Pancreas (tissue), 10 donors: Measurements from ENCODE around the gene SYNDIG1. TPM values are rescaled to one million over a fixed set of nuclear protein-coding genes. Genes with fewer than 3 reads are reported as not detected.

Source experiments
- ATAC-seq, 4 donors: fragments of 200-7000 bp; cut with Tn5 transposase; one replicate each; pipeline versions ENCODE4 v1.8.0 to v1.9.1; 2020; ENCODE audit warnings: mild to moderate bottlenecking in 4 of 4, moderate library complexity in 4 of 4
- DNase-seq, 6 donors: peaks; one replicate each; pipeline ENCODE4 v3.0.0-alpha.2; 2020
- FAIRE-seq: peaks from 2 replicates; lab custom pipeline; 2012; peaks lifted over from hg19 to GRCh38; lab: Jason Lieb, UNC
- H3K27ac ChIP-seq, 4 donors: fragments of 200-600 bp; sonication (generic); 1 replicate in 3 of 4; 2 replicates in 1 of 4; pipeline versions ENCODE4 v1.5.0 to v1.8.0; 2020
- H3K27me3 ChIP-seq, 4 donors: fragments of 200-600 bp; one replicate each; pipeline ENCODE4 v1.8.0; 2021
- H3K36me3 ChIP-seq, 3 donors: fragments of 200-600 bp; sonication (generic) in 1 of 3; one replicate each; pipeline versions ENCODE4 v1.5.0 to v1.8.0; 2020 to 2021
- H3K4me1 ChIP-seq, 3 donors: fragments of 200-600 bp; one replicate each; pipeline ENCODE4 v1.8.0; 2021
- H3K4me3 ChIP-seq, 4 donors: fragments of 200-600 bp; sonication (generic) in 2 of 4; one replicate each; pipeline versions ENCODE4 v1.5.0 to v1.8.0; 2020 to 2021
- H3K9me3 ChIP-seq, 4 donors: fragments of 200-600 bp; one replicate each; pipeline ENCODE4 v1.8.0; 2021
- WGBS, 2 donors: extraction: QIAGEN DNeasy Blood & Tissue Kit; methylation state at CpG; one replicate each; pipeline ENCODE4 v1.1.7; 2013; 5-methylcytosine and 5-hydroxymethylcytosine counted together
- intact Hi-C, 3 donors: fragments of 100-400 bp; cut with DNase I; formaldehyde crosslinking; loops; one replicate each; pipeline versions ENCODE4 v1.11.1 to v1.14.2; 2022
- polyA plus RNA-seq, 2 donors: library from polyadenylated mRNA; stranded (reverse); fragments of 200-250 nt; gene quantifications; one replicate each; pipeline ENCODE4 v1.2.3, GENCODE V29; 2013
- total RNA-seq, 6 donors: library from RNA; stranded (reverse); fragmentation: NEBNext Ultra II Directional in 4 of 6; extraction: Animal tissue kit (Norgen Biotek cat#: 25700) in 4 of 6; gene quantifications; one replicate each; pipeline versions ENCODE4 v1.2.1 to v1.2.4, GENCODE V29; 2021 to 2023
- TF ChIP-seq, protein P1 (sequence below), 4 donors: fragments of 200-600 bp; sonication (generic) in 3 of 4; IDR thresholded peaks; one replicate each; pipeline versions ENCODE4 v1.5.0 to v1.8.0; 2021; ENCODE audit warnings: antibody characterized with exemption in 4 of 4
- donor health status: healthy with polysubstance abuse.
- donor health status: DM: no; HTN: no; CAD: no; lungs with moderate emphysema.
- donor health status: DM: no; HTN: no; CAD: no.
- donor health status: control.
- donor health status: control.
- donor health status: Bipolar disorder and iron deficiency.
- donor health status: DM: yes; HTN: yes; CAD: no.
- donor health status: DM: no; HTN: no; CAD: no.
- donor health status: DM: no; HTN: no; CAD: no.
- donor health status: DM: yes; HTN: yes; CAD: no.

SYNDIG1 gene
- total and polyA plus RNA-seq, 8 donors, result 0.04 to 0.46 (median 0.23) TPM; not detected in 1

DNA sequence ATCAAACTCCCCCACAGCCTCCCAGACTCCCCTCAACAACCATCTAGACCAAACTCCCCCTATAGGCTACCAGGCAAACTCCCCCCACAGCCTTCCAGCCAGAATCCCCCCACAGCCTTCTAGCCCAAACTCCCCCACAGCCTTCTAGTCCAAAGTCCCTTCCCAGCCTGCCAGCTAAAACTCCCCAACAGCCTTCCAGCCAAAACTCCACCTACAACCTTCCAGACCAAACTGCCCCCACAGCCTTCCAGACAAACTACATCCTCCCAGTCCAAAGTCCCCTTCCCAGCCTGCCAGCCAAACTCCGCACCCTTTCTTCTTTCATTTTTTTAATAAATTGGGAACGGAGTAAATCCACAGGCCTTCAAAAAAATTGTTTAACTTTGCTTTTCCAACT, 37.4 kb upstream of the SYNDIG1 start:
- DNase-seq (peak in 1 of 6 donors; percentile 21), ATAC-seq (peak; percentile 19 to 81 (median 74)), FAIRE-seq (no peak)
- Histone ChIP-seq H3K9me3 (no peaks in the 10 kb centered on the region), H3K27me3 (no peaks in the 10 kb centered on the region), H3K4me3 (no peak overlapping the region), H3K27ac (peak overlapping the region in 1 of 4 donors; percentile 33), H3K36me3 (no peaks in the 10 kb centered on the region), H3K4me1 (no peaks in the 10 kb centered on the region)
- TF ChIP-seq, protein P1, sequence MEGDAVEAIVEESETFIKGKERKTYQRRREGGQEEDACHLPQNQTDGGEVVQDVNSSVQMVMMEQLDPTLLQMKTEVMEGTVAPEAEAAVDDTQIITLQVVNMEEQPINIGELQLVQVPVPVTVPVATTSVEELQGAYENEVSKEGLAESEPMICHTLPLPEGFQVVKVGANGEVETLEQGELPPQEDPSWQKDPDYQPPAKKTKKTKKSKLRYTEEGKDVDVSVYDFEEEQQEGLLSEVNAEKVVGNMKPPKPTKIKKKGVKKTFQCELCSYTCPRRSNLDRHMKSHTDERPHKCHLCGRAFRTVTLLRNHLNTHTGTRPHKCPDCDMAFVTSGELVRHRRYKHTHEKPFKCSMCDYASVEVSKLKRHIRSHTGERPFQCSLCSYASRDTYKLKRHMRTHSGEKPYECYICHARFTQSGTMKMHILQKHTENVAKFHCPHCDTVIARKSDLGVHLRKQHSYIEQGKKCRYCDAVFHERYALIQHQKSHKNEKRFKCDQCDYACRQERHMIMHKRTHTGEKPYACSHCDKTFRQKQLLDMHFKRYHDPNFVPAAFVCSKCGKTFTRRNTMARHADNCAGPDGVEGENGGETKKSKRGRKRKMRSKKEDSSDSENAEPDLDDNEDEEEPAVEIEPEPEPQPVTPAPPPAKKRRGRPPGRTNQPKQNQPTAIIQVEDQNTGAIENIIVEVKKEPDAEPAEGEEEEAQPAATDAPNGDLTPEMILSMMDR (IDR thresholded peaks at IDR 0.05), result no peak
- WGBS, 2 donors, result 5 to 24% methylated on average over 2 of the region's 2 CpGs
- intact Hi-C loops, result no loop called here

- no peak for DNase-seq
- Histone ChIP-seq H3K9me3 (no peaks in the 10 kb centered on the region), H3K4me3 (no peak overlapping the region), H3K27ac (no peak overlapping the region), H3K27me3 (no peaks in the 10 kb centered on the region), H3K4me1 (no peaks in the 10 kb centered on the region), H3K36me3 (no peaks in the 10 kb centered on the region)
- no peak for FAIRE-seq
- intact Hi-C loops, result no loop called here
- TF ChIP-seq, protein P1 (IDR thresholded peaks at IDR 0.05), result no peak
- 47 to 60% methylated on average over 2 of the region's 2 CpGs for WGBS, 2 donors
- no peak for ATAC-seq
Measured at GRCh38 chr20:24436160-24436559, 33.3 kb upstream of the SYNDIG1 start.

- H3K36me3 ChIP-seq, result no peaks in the 10 kb centered on the region
- intact Hi-C loops, result no loop called here
- no peak overlapping the region for H3K27ac ChIP-seq
- H3K27me3 ChIP-seq, result no peaks in the 10 kb centered on the region
- no peaks in the 10 kb centered on the region for H3K9me3 ChIP-seq
- H3K4me3 ChIP-seq, result no peak overlapping the region
- ATAC-seq (no peak), DNase-seq (no peak), FAIRE-seq (peak; percentile 34)
- WGBS, 2 donors, result 42 to 52% methylated on average over 8 of the region's 8 CpGs
- TF ChIP-seq, protein P1 (IDR thresholded peaks at IDR 0.05), result no peak
- H3K4me1 ChIP-seq, result no peaks in the 10 kb centered on the region
Measured at GRCh38 chr20:24437196-24438082, 32.0 kb upstream of the SYNDIG1 start.

GRCh38 chr20:24438331-24438730, 31.1 kb upstream of the SYNDIG1 start:
- intact Hi-C loops, result no loop called here
- FAIRE-seq (no peak), DNase-seq (no peak), ATAC-seq (no peak)
- no peaks in the 10 kb centered on the region for H3K4me1 ChIP-seq
- TF ChIP-seq, protein P1 (IDR thresholded peaks at IDR 0.05), result no peak
- 38 to 70% methylated on average over 2 of the region's 2 CpGs for WGBS, 2 donors
- no peak overlapping the region for H3K4me3 ChIP-seq
- no peak overlapping the region for H3K27ac ChIP-seq
- no peaks in the 10 kb centered on the region for H3K27me3 ChIP-seq
- no peaks in the 10 kb centered on the region for H3K9me3 ChIP-seq
- no peaks in the 10 kb centered on the region for H3K36me3 ChIP-seq
